SIG-M5 treated with dmso at 0.1 percent for 504 hours (cell line): ENCODE results near the gene ALPL.

Experiments
- DNase-seq: peaks from one replicate; lab custom pipeline; 2025; ENCODE audit not compliant: unreplicated experiment; lab: John Stamatoyannopoulos, UW

Gene ALPL

DNA sequence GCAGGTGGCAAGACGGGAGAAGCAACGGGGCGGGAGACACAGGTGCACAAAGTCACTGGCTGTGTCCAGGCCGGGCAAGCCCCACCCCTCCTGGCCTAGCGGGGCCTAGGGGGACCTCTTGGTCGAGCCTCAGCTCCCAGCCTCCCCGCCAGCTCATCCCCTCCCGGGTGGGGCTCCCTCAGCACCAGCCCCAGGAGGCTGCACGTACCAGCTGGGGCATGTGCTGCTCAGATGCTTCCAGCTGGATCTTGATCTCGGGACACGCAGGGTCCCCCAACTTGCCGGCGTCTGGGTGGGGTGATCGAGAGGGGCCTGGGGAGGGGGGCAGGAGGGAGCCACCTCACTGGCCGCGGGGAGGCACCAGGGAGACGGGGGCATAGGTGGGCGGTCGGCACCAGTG lies 88.5 kb downstream of the ALPL start:
- no peak for DNase-seq

GRCh38 chr1:21598417-21598816 lies 89.2 kb downstream of the ALPL start:
- DNase-seq = no peak

DNA sequence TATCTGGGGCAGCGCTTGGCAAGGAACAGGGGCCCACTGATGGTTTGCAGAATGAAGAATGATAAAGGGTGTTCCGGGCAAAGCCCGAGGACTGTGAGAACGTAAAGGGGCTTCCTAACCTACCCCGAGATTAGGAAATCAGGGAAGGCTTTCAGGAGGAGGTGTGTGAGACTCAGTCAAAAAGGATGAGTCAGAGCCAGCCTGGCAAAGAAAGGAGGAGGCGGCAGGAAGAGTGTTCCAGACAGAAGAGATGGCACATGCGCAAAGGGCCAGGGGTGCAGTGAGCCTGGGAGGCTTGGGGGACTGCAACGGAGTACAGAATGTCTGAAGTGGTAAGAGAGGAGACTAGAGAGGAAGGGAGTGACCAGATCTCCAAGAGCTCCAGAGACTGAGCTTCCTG lies 89.7 kb downstream of the ALPL start:
- no peak for DNase-seq

DNA sequence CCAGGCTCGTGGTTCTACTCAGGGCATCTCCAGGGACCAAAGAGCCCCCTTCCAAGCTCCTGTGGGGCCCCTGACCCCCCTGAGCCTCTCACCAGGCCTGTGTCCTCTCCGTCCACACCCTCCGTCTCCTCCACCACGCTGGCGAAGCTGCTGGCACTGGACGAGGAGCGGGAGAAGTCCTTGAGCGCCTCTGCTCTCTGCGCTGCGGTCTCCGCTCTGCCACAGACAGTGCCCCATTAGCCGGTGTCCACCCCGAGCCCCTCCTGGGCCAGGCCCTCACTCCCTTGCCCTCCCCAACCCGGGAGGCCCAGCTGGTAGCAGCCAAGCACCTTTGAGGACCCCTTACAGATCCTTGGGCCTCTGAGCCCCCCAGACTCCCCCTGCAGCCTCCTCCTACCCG lies 90.2 kb downstream of the ALPL start:
- no peak for DNase-seq

DNA sequence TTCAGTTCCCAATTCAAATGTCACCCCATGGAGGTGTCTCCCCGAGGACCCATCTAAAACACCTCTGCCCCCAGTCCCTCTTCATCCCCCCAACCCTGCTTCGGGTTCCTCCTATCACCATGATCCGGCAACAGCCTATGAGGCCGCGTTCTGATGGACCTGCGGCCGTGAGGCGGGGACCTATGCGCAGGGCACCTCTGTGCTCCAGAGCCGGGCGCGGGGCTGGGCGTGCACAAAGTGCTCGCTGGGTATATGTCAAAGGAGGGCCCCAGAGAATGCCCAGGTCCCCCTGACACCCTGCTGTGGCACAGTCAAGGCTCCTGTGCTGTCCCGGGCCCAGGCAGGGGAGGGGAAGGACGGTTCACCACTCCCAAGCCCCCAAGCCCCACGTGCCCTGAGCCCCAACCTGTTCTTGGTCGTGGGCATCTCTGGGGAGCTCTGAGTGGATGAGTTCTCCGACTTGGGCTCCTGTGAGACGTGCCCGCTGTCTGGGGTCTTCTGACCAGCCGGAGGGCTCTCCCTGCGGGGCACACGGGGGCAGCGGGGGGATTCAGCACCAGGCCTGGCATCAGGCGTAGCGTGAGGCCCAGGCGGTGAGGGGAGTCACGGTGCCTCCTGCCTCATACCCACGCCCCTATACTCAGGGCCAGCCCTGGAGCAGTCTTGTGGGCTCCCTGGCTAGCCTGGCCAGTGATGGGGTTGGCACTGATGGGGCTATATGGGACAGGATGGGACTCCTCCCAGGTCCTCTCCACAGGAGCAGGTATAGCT lies 92.2 kb downstream of the ALPL start:
- DNase-seq = no peak

DNA sequence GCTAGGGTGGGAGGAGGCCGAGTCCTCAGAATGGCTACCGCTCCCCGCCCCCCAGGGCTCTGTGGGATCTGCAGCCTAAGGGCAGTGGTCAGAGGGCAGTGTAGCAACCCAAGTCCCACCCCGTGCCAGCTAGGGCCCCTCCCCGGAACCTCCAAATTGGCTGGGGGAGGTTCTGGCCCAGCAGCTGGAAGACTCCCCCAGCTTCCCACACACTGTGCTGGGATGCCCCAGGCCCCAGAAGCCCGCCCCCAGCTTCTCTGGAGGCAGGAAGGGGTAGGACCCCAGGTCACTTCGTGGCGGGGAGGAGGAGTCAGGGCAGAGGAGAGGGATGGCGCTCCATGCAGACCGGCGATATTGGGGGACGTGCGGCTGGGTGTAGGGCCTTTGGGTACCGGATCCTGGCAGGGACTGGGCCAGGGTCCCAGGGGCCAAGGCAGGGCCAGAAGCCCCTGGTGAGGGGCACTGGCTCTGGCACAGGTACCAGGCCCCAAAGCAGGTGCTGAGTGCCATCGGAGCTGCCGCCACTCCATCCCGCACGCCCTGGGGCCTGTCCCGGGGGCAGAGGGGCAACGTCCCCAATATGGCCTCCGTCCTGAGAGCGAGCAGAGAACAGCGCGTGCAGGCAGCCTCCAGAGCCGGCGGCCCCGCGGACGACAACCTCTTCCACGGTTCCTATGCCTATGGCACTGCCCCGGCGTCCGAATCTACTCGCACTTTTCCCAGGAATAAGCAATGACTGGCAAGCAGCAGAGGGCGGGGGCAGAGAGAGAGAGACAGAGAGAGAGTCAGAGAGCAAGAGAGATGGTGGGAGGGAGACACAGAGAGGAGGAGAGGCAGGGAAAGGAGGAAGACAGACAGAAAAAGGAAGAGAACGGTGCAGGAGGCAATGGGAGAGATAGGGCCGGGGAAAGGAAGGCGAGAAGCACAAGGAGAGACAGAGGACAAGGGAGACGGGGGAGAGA lies 94.2 kb downstream of the ALPL start:
- no peak for DNase-seq

DNA sequence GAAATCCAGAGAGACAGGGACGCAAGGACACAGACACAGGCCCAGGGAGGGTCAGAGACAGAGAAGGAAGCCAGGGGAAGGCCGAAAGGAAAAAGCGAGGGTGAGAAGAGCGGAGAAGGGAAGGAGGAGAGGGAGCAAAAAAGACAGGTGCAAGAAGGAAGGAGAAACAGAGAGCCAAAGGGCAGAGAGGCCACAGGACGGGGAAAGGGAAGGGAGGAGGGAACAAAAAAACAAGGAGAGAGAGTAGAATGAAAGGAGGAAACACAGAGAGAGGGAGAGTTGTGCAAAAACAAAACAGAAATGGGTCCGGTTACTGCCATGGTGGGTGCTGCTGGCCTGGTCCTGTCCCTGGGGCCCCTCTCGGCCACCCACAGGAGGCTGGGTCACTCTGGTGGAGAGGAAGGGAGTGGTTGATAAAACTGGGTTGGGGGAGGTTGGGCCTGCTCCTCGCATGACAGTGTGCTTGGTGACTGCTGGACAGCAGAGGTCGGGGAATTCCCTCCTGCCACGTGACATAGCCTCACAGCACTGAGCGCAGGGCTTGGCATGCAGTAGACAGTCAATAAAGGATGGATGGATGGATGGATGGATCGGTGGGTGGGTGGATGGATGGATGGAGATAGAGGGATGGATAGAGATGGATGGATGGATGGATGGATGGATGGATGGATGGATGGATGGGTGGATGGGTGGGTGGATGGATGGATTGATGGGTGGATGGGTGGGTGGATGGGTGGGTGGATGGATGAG lies 95.2 kb downstream of the ALPL start:
- DNase-seq = no peak

- no peak for DNase-seq
These were observed 95.9 kb downstream of the ALPL start for GRCh38 chr1:21605012-21605715.

- DNase-seq = no peak
These were observed 96.9 kb downstream of the ALPL start for GRCh38 chr1:21605964-21606705.

DNA sequence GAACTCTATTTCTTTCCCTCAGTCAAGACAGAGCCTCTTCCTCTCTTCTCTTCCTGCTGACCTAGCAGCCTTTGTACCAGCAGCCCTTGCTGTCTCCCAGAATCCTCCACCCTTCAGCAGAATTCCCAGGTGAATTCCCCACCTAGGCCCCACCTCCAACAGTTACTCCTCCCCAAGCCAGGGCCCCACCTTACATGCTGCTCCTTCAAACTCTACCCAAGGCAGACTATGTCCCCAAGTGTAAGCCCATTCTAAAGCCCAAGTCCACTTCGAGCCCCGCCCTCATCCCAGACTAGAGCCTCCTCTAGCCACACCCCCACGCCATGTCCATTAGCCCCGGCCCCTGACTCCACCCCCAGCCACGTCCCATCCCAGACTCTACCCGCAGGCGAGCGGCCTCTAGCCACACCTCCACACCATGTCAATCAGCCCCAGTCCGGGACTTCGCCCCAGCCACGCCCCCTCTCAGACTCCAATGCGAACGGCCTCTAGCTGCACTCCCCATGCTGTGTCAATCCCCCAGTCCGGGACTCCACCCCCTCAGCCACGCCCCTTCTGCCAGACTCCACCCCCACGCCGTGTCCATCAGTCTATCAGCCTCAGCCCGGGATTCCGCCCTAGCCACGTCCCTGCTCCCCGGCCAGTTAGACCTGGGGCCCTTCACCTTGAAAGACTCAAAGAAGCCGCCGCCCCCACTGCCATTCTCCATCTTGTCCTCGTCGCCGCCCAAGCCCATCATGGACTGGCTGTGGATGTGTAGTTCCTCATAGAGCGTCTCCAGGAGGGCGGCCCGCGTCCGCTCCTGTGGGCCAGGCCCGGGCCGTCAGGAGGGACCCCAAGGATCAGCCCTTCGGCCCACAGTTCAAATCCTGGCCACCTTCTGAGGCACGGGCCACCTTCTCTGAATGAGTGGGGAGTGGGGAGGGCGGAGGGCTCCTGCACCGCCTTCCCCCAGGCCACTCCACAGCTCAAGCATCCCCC lies 98.6 kb downstream of the ALPL start:
- DNase-seq = peak; percentile 77

DNA sequence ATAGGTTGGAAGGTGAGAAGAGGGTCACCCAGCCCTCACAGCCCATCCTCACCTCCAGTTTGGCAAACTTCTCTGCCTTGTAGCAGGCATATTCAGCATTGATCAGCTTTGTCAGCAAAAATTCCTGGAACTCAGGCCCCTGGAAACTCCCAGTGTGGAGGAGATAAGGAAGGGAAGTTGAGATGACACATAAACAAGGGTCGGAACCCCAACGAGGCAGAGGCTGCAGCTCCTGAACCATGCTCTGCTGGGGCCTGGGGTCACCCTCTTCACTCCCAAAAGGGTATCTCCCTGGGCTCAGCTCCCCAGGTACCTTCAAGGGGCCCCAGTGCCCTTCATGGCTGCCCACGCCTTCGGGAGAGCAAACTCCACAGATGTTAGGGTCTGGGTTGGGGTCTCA lies 99.6 kb downstream of the ALPL start:
- DNase-seq = no peak

DNA sequence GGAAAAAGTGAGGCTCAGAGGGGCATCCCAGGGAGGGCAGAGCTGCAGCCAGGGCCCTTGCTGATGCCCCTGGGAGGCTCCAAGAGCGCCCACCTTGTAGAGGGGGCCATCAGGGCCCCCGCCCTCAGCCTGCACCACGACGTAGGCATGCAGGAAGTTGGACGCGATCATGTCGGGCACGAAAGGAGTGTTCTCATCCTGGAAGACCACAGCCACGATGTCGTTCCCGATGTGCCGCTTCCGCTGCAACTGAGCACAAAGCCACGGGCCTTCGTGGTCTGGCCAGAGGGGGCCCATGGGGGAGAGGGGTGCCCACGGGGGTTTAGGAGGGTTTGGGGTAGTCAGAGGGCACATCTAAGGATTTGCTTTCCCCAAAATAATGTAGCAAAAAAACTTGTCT lies 100.8 kb downstream of the ALPL start:
- no peak for DNase-seq

GRCh38 chr1:21610989-21611785 lies 102.0 kb downstream of the ALPL start:
- DNase-seq = no peak

DNA sequence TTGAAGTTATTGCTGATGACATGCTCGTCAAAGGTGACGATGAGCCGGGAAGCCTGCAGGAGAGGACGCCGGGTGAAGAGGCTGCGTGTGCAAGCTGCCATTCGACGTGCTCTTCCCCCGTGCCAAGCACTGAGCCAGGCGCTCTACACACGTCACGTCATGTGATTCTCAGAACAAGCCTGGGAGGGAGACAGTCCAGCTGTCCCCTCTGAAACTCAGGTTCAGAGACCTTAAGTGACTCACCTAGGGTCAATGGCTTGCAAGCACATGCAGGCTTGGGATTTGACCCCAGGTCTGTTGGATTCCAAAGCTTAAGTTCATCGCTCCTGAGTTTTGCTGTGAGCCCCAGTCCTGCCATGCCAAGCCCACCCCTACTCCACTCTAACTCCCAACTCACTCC lies 102.8 kb downstream of the ALPL start:
- DNase-seq = no peak

DNA sequence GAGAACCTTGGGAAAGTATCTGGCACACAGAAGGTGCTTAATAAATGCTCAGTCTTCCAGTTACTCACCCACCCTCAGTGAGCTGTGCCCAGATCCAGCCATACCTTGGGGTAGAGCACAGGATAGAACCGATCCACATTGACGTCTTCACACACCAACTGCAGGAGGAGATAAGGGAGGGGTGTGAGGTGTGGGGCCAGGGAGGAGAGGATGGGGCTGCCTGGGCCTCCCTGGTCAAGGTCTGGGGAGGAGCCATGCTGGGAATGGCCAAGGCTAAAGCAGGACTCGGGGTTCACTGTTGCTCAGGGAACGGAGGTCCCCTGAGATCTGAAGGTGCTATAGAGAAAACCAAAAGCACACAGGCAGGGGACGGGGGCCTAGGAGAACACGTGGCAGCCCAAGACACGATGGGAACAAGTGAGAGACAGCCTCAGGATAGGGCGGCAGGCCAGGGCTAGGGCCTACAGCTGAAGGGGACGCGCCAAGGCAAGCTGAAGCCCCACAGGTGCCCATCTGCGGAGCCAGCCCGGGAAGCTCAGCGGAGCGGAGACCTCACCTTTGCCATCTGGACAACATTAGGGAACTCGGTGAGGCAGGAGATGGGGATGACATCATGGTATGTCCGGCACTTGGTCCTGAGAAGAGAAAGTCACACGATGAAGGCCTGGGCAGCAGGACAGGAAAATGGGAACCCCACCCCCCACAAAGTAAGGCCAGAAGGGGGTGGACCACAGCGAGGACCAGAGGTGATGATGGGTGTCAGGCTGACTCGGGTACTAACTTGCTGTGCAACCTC lies 104.0 kb downstream of the ALPL start:
- no peak for DNase-seq

- no peak for DNase-seq
These were observed 105.3 kb downstream of the ALPL start for GRCh38 chr1:21614419-21615115.

DNA sequence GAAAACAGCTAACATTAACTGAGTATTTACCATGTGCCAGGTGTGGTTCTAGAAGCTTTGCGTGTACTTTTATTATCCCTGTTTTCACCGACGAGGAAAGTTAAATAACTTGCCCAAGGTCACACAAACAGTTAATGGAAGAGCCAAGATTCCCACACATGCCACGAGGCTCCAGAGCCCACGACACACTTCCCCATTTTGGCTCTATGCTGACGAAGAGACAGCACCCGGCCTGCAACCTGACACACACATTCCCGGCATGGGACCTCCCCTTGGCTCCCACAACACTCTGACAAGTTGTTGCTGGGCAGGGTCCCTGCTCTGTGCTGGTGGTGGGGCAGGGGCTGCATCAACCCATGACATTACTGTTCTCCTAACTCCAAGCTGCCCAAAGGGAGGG lies 107.1 kb downstream of the ALPL start:
- no peak for DNase-seq
